Keratinocyte (primary cell): ENCODE results near the gene SOX15.

Source experiments
- CTCF ChIP-seq, 3 experiments: IDR thresholded peaks in 1 of 3; conservative IDR thresholded peaks in 1 of 3; optimal IDR thresholded peaks in 1 of 3; 2 replicates in 2 of 3; 3 replicates in 1 of 3; pipeline versions ENCODE3 to v1.5.1; 2011; ENCODE audit warnings: low read length in 3 of 3, mild to moderate bottlenecking in 3 of 3, moderate library complexity in 2 of 3, control low read depth in 1 of 3, inconsistent platforms in 1 of 3; ENCODE audit not compliant: insufficient read depth in 2 of 3; ENCODE audit errors: extremely low read depth in 1 of 3
- EZH2 ChIP-seq: IDR thresholded peaks from one replicate; pipeline ENCODE4 v1.6.1; 2012; ENCODE audit warnings: inconsistent platforms, mild to moderate bottlenecking, low read length, moderate library complexity

GRCh38 chr17:7550344-7550743 lies 39.5 kb downstream of the SOX15 start:
- TF ChIP-seq CTCF (optimal IDR thresholded peaks at IDR 0.05 in 1 of 3, IDR thresholded peaks at IDR 0.05 in 1 of 3, conservative IDR thresholded peaks at IDR 0.05 in 1 of 3; ENCODE audit: extremely low read depth in 1 of 3, insufficient read depth in 2 of 3, low read length in 3 of 3) = no peak
- no peak for TF ChIP-seq EZH2
